Natural killer cell (primary cell): Measurements from ENCODE around the gene MAN1A1. TPM values are rescaled to one million over a fixed set of nuclear protein-coding genes. Genes with fewer than 3 reads are reported as not detected.
"Not testable (repeated sequence)": the region's sequence is repeated elsewhere in the genome, so short reads cannot be mapped to it uniquely, and the experiment has no call there.

Source experiments
- ATAC-seq, 3 donors: fragments of 150-1000 bp in 2 of 3; fragments of 200-7000 bp in 1 of 3; cut with Tn5 transposase; 1 replicate in 1 of 3; 2 replicates in 2 of 3; pipeline ENCODE4 v1.10.0; 2021; ENCODE audit warnings: mild to moderate bottlenecking in 2 of 3, moderate library complexity in 2 of 3
- DNase-seq, 2 donors: peaks; one replicate each; pipeline versions ENCODE4 v3.0.0 to v3.0.0-alpha.2; 2013 to 2021; ENCODE audit warnings: mixed read lengths in 1 of 2
- H3K27ac ChIP-seq: one replicate; pipeline ENCODE4 v1.5.1; 2013; ENCODE audit warnings: mild to moderate bottlenecking, low read length
- H3K27me3 ChIP-seq: one replicate; pipeline ENCODE4 v1.6.1; 2013; ENCODE audit warnings: low read length; ENCODE audit not compliant: control insufficient read depth, insufficient read depth
- H3K36me3 ChIP-seq: one replicate; pipeline ENCODE4 v1.6.1; 2013; ENCODE audit warnings: low read length; ENCODE audit not compliant: control insufficient read depth, insufficient read depth
- H3K4me1 ChIP-seq: one replicate; pipeline ENCODE4 v1.6.1; 2013; ENCODE audit warnings: low read length; ENCODE audit not compliant: control insufficient read depth, insufficient read depth
- H3K4me3 ChIP-seq: one replicate; pipeline ENCODE4 v1.5.1; 2013; ENCODE audit warnings: low read length
- H3K9me3 ChIP-seq: one replicate; pipeline ENCODE4 v1.6.1; 2013; ENCODE audit warnings: low read length; ENCODE audit not compliant: control insufficient read depth, insufficient read depth
- H3K27ac Mint-ChIP-seq, 2 donors: one replicate each; pipeline ENCODE4 v1.8.0; 2022; ENCODE audit warnings: mild to moderate bottlenecking in 2 of 2, mixed read lengths in 2 of 2, moderate library complexity in 1 of 2
- H3K27me3 Mint-ChIP-seq, 2 donors: one replicate each; pipeline ENCODE4 v1.8.0; 2022; ENCODE audit warnings: low read depth in 2 of 2, mixed read lengths in 2 of 2
- H3K36me3 Mint-ChIP-seq: one replicate; pipeline ENCODE4 v1.8.0; 2022; ENCODE audit warnings: mixed read lengths
- H3K4me1 Mint-ChIP-seq, 2 donors: one replicate each; pipeline ENCODE4 v1.8.0; 2022; ENCODE audit warnings: mixed read lengths in 2 of 2
- H3K4me3 Mint-ChIP-seq: one replicate; pipeline ENCODE4 v1.8.0; 2022; ENCODE audit warnings: mild to moderate bottlenecking, moderate library complexity, mixed read lengths
- H3K9me3 Mint-ChIP-seq, 2 donors: one replicate each; pipeline ENCODE4 v1.8.0; 2022; ENCODE audit warnings: mixed read lengths in 2 of 2
- WGBS: methylation state at CpG from one replicate; pipeline ENCODE4 v1.1.7; 2013; ENCODE audit warnings: missing lambda C conversion rate; ENCODE audit not compliant: insufficient coverage; 5-methylcytosine and 5-hydroxymethylcytosine counted together
- intact Hi-C: fragments of 100-400 bp; cut with micrococcal nuclease; formaldehyde crosslinking; loops from one replicate; pipeline ENCODE4 v1.14.2; 2022
- total RNA-seq, 4 donors: library from RNA; stranded (reverse); fragments of 120-200 nt in 1 of 4; gene quantifications; one replicate each; pipeline versions ENCODE4 v1.2.3 to v1.2.4, GENCODE V29; 2013 to 2022
- TF ChIP-seq, protein P1 (sequence below): fragments of 200-600 bp; IDR thresholded peaks from one replicate; pipeline ENCODE4 v1.8.0; 2022; ENCODE audit warnings: antibody characterized with exemption

MAN1A1 gene
- total RNA-seq, 3 donors from 2014 or later (not counting 1 experiment from before 2014, with no cell fraction given): 45.6 to 54.6 (median 53.6) TPM

GRCh38 chr6:119170447-119171087, 179.0 kb downstream of the MAN1A1 start:
- H3K4me1 Mint-ChIP-seq: peaks cover 10 to 22% of the 10 kb centered on the region in 2 donors
- peaks cover 6% of the 10 kb centered on the region for H3K36me3 Mint-ChIP-seq
- TF ChIP-seq, protein P1, sequence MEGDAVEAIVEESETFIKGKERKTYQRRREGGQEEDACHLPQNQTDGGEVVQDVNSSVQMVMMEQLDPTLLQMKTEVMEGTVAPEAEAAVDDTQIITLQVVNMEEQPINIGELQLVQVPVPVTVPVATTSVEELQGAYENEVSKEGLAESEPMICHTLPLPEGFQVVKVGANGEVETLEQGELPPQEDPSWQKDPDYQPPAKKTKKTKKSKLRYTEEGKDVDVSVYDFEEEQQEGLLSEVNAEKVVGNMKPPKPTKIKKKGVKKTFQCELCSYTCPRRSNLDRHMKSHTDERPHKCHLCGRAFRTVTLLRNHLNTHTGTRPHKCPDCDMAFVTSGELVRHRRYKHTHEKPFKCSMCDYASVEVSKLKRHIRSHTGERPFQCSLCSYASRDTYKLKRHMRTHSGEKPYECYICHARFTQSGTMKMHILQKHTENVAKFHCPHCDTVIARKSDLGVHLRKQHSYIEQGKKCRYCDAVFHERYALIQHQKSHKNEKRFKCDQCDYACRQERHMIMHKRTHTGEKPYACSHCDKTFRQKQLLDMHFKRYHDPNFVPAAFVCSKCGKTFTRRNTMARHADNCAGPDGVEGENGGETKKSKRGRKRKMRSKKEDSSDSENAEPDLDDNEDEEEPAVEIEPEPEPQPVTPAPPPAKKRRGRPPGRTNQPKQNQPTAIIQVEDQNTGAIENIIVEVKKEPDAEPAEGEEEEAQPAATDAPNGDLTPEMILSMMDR: no peak
- H3K9me3 ChIP-seq: no peaks in the 10 kb centered on the region
- DNase-seq (no peak), ATAC-seq (no peak)
- H3K4me3 Mint-ChIP-seq: no peak overlapping the region
- intact Hi-C loops: no loop called here
- no peak overlapping the region for H3K4me3 ChIP-seq
- no peaks in the 10 kb centered on the region for H3K27me3 ChIP-seq
- no peaks in the 10 kb centered on the region for H3K36me3 ChIP-seq
- no peak overlapping the region for H3K27ac Mint-ChIP-seq
- H3K9me3 Mint-ChIP-seq: peaks cover 0 to 3% of the 10 kb centered on the region in 2 donors
- no peak overlapping the region for H3K27ac ChIP-seq
- H3K27me3 Mint-ChIP-seq: peaks cover 4 to 34% of the 10 kb centered on the region in 2 donors
- 83% methylated on average over 5 of the region's 8 CpGs for WGBS
- no peaks in the 10 kb centered on the region for H3K4me1 ChIP-seq

GRCh38 chr6:119170103-119170446, 179.5 kb downstream of the MAN1A1 start:
- TF ChIP-seq, protein P1: no peak
- Histone ChIP-seq H3K27me3 (no peaks in the 10 kb centered on the region), H3K36me3 (no peaks in the 10 kb centered on the region), H3K4me1 (no peaks in the 10 kb centered on the region), H3K4me3 (no peak overlapping the region), H3K9me3 (no peaks in the 10 kb centered on the region), H3K27ac (no peak overlapping the region)
- WGBS: 93% methylated on average over 1 of the region's 1 CpG
- Mint-ChIP-seq H3K9me3 (peaks cover 0 to 3% of the 10 kb centered on the region in 2 donors), H3K36me3 (peaks cover 6% of the 10 kb centered on the region), H3K27me3 (peaks cover 4 to 39% of the 10 kb centered on the region in 2 donors), H3K27ac (no peak overlapping the region), H3K4me1 (peaks cover 10 to 22% of the 10 kb centered on the region in 2 donors), H3K4me3 (no peak overlapping the region)
- intact Hi-C loops: no loop called here
- DNase-seq (no peak), ATAC-seq (no peak)

- H3K4me3 Mint-ChIP-seq, H3K36me3 ChIP-seq, H3K4me1 ChIP-seq, H3K27me3 ChIP-seq, ATAC-seq, H3K27ac ChIP-seq, H3K9me3 Mint-ChIP-seq, DNase-seq, H3K36me3 Mint-ChIP-seq, H3K27ac Mint-ChIP-seq, intact Hi-C loops, H3K4me3 ChIP-seq, H3K9me3 ChIP-seq: not testable (repeated sequence)
- H3K4me1 Mint-ChIP-seq: peaks cover 10 to 21% of the 10 kb centered on the region in 2 donors
- peaks cover 4 to 39% of the 10 kb centered on the region in 2 donors for H3K27me3 Mint-ChIP-seq
- whole genome bisulfite sequencing: 100% methylated on average over 2 of the region's 2 CpGs
These were observed 180.2 kb downstream of the MAN1A1 start for GRCh38 chr6:119169355-119169754.

DNA sequence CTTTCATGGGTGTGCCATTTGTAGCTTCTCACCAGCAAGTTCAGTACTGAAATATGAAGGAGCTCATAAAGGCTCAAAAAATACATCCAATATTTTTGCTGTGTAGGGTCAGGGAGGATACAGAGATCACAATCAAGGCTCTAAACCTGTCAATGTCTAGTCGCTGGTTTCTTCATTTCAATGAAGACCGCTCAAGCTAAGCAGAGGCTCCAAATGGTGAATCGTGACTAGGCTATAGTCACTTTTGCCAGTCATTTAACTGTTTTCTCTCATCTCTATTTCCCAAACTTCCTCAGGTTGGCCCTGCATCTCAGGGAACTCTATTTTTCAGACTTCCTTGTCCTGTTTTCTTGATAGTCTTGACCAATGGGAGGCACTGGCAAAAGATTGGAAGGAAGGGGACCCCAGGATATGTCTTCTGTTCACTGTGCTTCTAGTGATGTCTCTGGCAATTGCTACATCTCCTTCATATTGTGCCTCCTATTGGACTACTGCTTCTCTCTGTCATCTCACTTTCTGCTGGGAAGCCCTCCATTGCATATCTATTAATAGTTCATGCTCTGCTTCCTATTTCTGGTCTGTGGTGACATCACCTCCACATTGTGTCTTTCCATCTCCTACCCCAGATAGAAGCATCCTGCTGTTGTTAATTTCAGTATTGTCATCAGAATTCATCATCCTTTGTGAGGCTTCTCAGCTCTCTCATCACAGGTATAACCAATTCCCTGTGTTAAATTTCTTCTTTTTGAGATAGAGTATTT, 183.4 kb downstream of the MAN1A1 start:
- WGBS: 93% methylated on average over 3 of the region's 3 CpGs
- Histone ChIP-seq H3K4me3 (no peak overlapping the region), H3K27ac (no peak overlapping the region), H3K9me3 (no peaks in the 10 kb centered on the region), H3K36me3 (no peaks in the 10 kb centered on the region), H3K4me1 (no peaks in the 10 kb centered on the region), H3K27me3 (no peaks in the 10 kb centered on the region)
- H3K4me3 Mint-ChIP-seq: no peak overlapping the region
- H3K4me1 Mint-ChIP-seq: peaks cover 4 to 9% of the 10 kb centered on the region in 2 donors
- ATAC-seq (no peak), DNase-seq (no peak)
- peaks cover 6% of the 10 kb centered on the region for H3K36me3 Mint-ChIP-seq
- TF ChIP-seq, protein P1: no peak
- H3K9me3 Mint-ChIP-seq: peaks cover 0 to 3% of the 10 kb centered on the region in 2 donors
- peaks cover 6 to 39% of the 10 kb centered on the region in 2 donors for H3K27me3 Mint-ChIP-seq
- intact Hi-C loops: no loop called here
- no peak overlapping the region for H3K27ac Mint-ChIP-seq
